Parathyroid adenoma (tissue), 2 donors: ENCODE data around the gene PRSS21.

Experiments
- H2AFZ ChIP-seq: fragments of 300-600 bp; sonication (generic); one replicate; pipeline ENCODE4 v1.7.0; 2017; ENCODE audit warnings: antibody characterized with exemption, mild to moderate bottlenecking
- H3K27ac ChIP-seq: fragments of 300-600 bp; sonication (generic); one replicate; pipeline ENCODE4 v1.7.0; 2017
- H3K27me3 ChIP-seq: fragments of 300-600 bp; sonication (generic); one replicate; pipeline ENCODE4 v1.7.0; 2017; ENCODE audit warnings: low read length; ENCODE audit not compliant: control insufficient read depth, insufficient read depth
- H3K36me3 ChIP-seq: fragments of 300-600 bp; sonication (generic); one replicate; pipeline ENCODE4 v1.7.0; 2017; ENCODE audit warnings: low read length; ENCODE audit not compliant: control insufficient read depth, insufficient read depth
- H3K4me1 ChIP-seq: fragments of 300-600 bp; sonication (generic); one replicate; pipeline ENCODE4 v1.7.0; 2017; ENCODE audit warnings: control low read depth
- H3K4me2 ChIP-seq: fragments of 300-600 bp; sonication (generic); one replicate; pipeline ENCODE4 v1.7.0; 2017; ENCODE audit warnings: low read length
- H3K4me3 ChIP-seq: fragments of 300-600 bp; sonication (generic); one replicate; pipeline ENCODE4 v1.7.0; 2017; ENCODE audit warnings: low read depth, low read length
- H3K79me2 ChIP-seq: fragments of 300-600 bp; sonication (generic); one replicate; pipeline ENCODE4 v1.7.0; 2017; ENCODE audit warnings: control low read depth
- H3K9ac ChIP-seq: fragments of 300-600 bp; sonication (generic); one replicate; pipeline ENCODE4 v1.7.0; 2017; ENCODE audit warnings: mild to moderate bottlenecking
- H3K9me3 ChIP-seq: fragments of 300-600 bp; sonication (generic); one replicate; pipeline ENCODE4 v1.7.0; 2017; ENCODE audit warnings: low read length; ENCODE audit not compliant: control insufficient read depth
- CTCF ChIP-seq: fragments of 300-600 bp; sonication (generic); IDR thresholded peaks from one replicate; pipeline ENCODE4 v1.7.0; 2017; ENCODE audit warnings: antibody characterized with exemption, mild to moderate bottlenecking
- donor health status: primary hyperparathyroidism.

The PRSS21 gene

GRCh38 chr16:2825906-2826305, 8.9 kb downstream of the PRSS21 start:
- no peaks in the 10 kb centered on the region for H3K36me3 ChIP-seq
- no peak for TF ChIP-seq CTCF
- no peak overlapping the region for H3K27ac ChIP-seq
- H3K9me3 ChIP-seq: no peaks in the 10 kb centered on the region
- no peaks in the 10 kb centered on the region for H3K27me3 ChIP-seq
- no peak overlapping the region for H3K4me3 ChIP-seq
- H3K4me1 ChIP-seq: peaks cover 17% of the 10 kb centered on the region
- no peak overlapping the region for H3K9ac ChIP-seq
- no peak overlapping the region for H2AFZ ChIP-seq
- H3K4me2 ChIP-seq: no peak overlapping the region
- peaks cover 2% of the 10 kb centered on the region for H3K79me2 ChIP-seq

GRCh38 chr16:2826591-2827373, 9.7 kb downstream of the PRSS21 start:
- Histone ChIP-seq H3K79me2 (peaks cover 2% of the 10 kb centered on the region), H3K4me2 (no peak overlapping the region), H3K36me3 (no peaks in the 10 kb centered on the region), H3K4me3 (no peak overlapping the region), H3K27me3 (no peaks in the 10 kb centered on the region), H3K9ac (no peak overlapping the region), H3K4me1 (peaks cover 20% of the 10 kb centered on the region), H2AFZ (no peak overlapping the region), H3K9me3 (no peaks in the 10 kb centered on the region), H3K27ac (no peak overlapping the region)
- TF ChIP-seq CTCF: no peak

DNA sequence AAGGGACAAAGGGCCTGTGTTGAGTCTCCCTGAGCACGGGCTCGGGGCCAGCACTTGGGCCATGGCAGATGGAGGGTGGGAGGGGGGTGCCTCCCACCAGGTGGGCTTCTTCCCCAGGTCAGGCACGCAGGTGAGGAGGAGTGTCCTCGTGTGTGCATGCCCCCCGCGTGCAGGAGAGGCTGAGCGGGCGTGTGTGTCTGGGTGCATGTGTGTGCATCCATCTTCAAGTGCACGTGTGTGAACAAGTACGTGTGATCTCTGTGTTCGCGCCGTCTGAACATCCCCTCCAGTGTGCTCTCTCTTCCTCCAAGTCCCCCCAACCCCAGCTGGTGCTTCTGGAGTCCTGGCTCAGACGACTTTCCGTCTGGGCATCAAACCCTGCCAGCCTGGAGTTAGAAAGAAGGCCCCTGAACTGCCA, 10.3 kb downstream of the PRSS21 start:
- no peak overlapping the region for H3K27ac ChIP-seq
- H3K36me3 ChIP-seq: no peaks in the 10 kb centered on the region
- no peaks in the 10 kb centered on the region for H3K27me3 ChIP-seq
- no peak for TF ChIP-seq CTCF
- H3K4me1 ChIP-seq: peaks cover 20% of the 10 kb centered on the region
- H3K4me3 ChIP-seq: no peak overlapping the region
- no peak overlapping the region for H3K9ac ChIP-seq
- no peak overlapping the region for H3K4me2 ChIP-seq
- H3K79me2 ChIP-seq: peaks cover 2% of the 10 kb centered on the region
- no peak overlapping the region for H2AFZ ChIP-seq
- H3K9me3 ChIP-seq: no peaks in the 10 kb centered on the region

GRCh38 chr16:2827831-2828520, 10.9 kb downstream of the PRSS21 start:
- no peak overlapping the region for H3K27ac ChIP-seq
- no peak overlapping the region for H3K4me3 ChIP-seq
- no peak overlapping the region for H3K9ac ChIP-seq
- no peak overlapping the region for H2AFZ ChIP-seq
- no peak for TF ChIP-seq CTCF
- H3K36me3 ChIP-seq: no peaks in the 10 kb centered on the region
- H3K27me3 ChIP-seq: no peaks in the 10 kb centered on the region
- H3K4me2 ChIP-seq: no peak overlapping the region
- peaks cover 2% of the 10 kb centered on the region for H3K79me2 ChIP-seq
- no peaks in the 10 kb centered on the region for H3K9me3 ChIP-seq
- peaks cover 20% of the 10 kb centered on the region for H3K4me1 ChIP-seq
